Left renal pelvis (tissue), 4 donors: Measurements from ENCODE around the gene RNF223. TPM values are rescaled to one million over a fixed set of nuclear protein-coding genes. Genes with fewer than 3 reads are reported as not detected.
"Not testable (repeated sequence)": the region's sequence is repeated elsewhere in the genome, so short reads cannot be mapped to it uniquely, and the experiment has no call there.

Source experiments
- DNase-seq, 4 donors: peaks; one replicate each; pipeline ENCODE4 v3.0.0-alpha.2; 2013; ENCODE audit warnings: low read depth in 4 of 4, low spot score in 3 of 4
- polyA plus RNA-seq, 4 donors: library from polyadenylated mRNA; unstranded; fragments of 120-200 nt; gene quantifications; one replicate each; pipeline ENCODE4 v1.2.1, GENCODE V29; 2013; ENCODE audit not compliant: insufficient read length in 4 of 4

Gene RNF223
- polyA plus RNA-seq, 4 donors, result 0.23 to 0.85 (median 0.70) TPM; not detected in 1

DNA sequence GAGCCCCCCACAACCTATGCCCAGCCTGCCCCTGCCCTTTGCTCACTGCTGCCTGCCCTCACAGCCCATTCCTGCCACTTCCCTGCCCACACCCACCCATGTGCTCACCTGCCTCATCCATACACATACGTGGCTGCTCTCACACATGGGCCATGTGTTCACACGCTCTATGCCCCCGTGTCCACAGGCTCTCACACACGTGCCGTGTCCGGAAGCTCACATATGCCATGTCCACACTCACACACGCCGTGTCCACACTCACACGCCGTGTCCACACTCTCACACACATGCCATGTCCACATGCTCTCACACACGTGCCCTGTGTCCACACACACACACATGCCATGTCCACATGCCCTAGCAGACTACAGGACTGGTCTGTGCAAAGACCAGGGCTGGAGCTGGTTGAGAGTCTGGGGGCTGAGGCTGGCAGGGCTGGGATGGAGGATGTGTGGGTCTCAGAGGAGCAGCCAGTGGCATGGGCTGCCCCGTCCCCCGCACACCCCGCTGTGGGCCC is 583 bp upstream of the RNF223 start:
- no peak for DNase-seq

DNA sequence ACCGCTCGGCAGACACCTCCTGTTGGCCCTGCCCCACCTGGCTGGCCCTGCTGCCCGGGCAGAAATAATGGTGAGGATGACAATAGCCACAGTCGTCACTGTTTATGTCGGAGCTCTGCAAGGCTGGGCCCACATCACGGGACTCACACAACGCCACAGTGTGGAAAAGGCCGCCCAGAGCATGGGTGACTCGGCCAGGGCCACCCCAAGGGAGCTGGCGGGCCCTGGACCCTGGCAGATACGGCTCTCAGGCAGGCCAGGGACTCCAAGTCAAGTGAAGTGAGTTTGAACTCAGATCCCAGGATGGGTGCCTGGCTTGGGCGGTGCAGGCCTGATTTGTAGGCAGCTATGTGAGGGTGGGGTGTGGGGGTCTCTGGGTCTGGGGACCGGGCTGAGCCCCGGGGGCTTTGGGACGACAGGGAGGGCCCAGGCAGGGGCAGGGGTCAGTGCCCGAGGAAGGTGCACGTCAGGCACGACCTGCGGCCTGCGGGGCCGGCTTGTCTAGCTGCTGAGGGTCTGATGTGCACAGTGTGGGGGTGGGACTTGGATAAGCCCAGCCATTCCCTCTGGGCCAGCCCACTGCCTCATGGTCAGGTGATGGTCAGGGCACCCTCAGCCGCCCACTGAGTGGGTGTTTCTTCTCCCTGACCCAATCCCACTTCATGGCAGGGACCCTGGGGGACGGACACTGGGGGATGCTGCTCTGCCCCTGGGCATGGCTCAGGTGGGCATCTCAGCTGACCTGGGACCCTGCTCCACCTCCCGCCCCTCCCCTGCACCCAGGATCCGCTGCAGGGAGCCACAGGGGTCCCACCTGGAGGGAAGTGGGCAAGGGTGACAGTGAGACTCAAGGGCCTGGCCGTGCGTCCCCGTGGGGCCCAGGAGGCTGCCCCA is 1.0 kb downstream of the RNF223 start:
- no peak for DNase-seq

DNA sequence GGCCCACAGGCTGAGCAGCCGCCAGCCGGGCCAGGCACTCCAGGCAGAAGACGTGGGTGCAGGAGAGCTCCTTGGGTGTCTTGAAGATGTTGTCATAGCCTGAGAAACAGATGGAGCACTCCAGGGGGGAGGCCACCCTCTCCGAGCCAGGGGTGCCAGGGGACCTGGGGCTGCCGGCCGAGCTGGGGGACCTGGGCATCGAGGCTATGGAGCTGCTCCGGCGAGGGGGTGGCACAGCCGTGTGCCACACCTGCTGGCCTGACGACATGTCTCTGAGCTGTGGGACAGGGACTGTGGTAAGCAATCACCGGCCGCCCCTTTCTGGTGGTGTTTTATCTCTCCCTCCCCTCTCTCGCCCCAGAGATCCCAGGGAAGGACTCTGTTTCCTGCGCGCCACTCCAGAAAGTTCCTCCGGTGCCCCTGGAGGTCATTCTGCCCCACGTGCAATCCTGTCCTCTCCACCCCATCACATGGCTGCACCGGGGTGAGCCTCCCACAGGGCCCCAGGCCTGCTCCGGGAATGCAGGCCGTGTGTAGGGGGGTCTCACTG is 1.7 kb downstream of the RNF223 start:
- DNase-seq, result no peak

DNA sequence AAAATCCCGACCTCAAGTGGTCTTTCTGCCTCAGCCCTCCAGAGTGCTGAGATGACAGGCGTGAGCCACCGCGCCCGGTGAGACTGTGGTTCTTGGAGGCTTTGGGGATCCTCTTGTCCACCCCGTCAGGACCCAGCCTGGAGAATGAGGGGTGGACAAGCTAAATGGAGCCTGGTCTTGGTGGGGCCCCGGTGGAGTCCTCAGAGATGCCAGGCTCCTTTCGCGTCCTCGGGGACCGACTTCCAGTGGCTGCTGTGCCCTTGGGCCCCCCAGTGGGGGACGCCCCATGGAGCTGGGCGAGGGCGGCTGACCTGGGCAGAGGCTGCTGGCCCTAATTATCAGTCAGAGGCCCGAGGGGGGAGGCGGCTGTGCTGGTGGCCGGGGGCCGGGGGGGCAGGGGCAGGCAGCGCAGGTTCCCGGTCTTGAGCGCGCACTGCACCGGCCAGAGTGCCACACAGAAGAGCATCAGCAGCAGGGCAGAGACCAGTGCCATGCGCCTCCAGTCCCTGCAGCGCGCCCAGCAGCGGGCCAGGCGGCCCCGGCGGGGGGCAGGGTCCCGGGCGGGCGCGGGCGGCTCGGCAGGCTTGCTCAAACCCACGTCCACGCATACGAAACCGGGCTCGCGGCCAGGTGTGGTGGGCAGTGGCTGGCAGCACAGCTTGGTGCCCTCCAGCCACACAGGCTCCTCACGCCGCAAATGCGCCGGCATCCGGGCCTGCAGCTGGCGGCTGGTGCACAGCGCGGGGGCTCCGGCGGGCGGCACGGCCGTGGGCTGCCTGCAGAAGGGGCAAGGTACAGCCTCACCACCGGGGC is 2.4 kb downstream of the RNF223 start:
- DNase-seq, result no peak

DNA sequence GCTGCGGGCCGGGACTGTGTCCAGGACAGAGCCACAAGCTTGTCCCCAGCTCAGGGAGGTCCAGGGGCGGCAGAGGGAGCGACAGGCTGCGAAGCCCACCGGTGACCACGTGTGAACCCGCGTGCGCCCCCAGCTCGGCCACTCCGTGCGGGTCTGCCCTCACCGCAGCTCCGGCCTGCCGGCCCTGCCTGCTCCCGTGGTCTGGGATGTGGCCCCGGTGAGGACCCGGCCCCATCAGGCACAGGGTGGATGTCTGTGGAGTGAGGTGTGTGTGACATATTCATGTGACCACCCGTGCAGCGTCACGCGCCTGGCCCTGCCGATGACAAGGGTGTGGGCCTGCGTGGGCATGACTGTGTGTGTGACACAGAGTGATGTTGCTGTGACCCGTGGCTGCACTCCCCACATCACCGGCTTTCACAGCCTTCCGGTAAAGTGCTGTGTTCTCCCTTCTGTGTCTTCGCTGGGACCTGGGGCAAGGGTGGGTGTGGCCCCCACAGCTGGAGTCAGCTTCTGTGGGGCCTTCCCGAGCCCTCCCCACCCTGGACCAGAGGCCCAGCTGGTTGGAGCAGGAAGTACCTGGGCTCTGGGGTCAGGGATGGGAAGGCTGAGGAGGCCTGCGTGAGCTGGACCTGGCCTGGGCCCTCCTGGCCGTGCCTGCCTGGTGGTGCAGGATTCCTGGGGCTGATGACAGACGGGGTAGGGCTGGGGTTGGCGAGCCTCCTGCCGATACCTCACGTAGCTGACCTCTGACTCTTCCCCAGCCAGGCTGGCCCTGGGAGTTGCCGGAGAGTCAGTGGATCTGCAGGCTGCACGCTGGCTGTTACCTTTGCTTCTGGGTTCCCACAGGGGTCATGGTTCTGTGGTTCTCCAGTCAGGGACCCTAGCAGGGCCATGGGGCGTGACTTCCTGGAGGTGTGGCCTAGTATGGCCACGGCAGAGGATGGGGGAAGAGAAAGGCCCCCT is 4.1 kb downstream of the RNF223 start:
- no peak for DNase-seq

DNA sequence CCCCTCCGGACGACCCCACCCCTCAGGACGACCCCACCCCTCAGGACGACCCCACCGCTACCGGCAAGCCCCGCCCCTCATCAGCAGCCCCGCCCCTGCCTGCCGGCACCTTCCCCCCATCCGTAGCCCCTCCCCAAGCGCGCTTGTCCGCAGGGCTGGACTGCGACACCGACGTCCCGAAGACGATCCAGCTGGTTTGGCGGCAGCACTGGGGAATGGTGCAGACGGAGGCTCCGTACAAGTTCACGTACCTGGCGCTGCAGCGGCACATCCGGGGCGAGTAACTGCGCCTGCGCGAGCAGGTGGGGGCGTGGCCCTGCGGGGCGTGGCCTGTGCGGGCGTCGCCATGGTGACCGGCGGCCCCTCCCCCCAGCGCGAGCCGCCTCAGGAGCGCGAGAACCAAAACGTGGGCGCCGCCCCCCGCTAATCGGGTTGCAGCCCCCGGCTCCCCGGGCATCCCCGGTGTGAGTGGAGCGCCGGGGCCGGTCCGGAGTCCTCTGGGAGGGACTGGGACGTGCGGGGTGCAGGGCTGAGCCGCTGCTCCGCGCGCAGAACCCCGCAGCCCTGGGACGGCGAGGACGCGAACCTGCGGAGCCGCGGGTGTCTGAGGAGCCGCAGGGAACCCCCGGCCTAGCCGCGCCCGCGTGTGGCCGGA is 4.9 kb downstream of the RNF223 start:
- DNase-seq, result no peak

DNA sequence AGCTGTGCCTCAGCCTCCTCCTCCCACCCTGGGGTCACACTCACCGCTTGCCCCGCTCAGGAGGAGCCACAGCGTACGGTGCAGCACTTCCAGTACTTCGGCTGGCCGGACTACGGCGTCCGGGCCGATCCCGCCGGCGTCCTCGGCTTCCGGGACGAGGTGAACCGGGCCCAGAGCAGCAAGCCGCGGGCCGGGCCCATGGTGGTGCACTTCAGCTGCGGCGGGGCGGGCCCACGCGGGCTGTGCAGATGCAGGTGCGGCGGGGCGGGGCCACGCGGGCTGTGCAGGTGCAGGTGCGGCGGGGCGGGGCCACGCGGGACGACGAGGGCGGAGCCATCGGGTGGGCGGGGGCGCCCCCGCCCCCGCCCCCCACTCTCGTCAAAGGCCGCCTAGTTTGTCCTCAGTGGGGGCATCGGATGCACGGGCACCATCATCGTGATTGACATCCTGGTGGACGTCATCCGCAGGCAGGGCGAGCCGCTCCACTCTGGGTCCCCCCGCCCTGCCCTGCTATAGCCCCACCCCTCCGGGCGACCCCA is 5.5 kb downstream of the RNF223 start:
- DNase-seq, result no peak

DNA sequence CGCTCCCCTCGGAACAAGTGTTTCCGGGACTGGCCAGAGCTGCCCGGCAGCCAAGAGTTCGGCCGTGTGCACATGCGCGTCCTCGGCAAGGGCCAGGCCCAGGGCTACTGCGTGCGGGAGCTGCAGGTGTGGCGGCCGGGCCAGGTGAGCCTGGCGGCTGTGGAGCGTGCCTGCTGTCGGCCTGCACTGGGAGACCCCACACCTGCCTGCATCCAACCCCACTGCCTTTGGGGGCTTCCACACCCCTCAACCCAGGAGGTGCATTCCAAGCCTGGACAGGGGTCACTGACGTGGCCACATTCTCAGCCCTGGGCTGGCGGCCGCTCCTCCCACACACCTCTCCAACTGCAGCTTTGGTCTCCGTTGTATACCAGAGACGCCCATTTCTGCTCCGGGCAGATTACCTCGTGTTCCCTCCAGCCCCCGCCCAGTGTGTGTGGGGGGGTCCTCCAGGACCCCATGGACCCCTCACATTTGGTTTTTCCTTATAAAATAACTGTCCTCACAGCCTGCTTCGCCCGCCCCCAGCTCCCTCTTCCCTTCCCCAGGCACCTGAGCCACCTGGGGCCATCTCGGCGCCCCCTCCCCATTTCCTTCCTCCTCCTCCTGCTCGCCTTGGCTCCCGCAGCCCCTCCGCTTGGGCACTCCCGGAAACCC is 6.1 kb downstream of the RNF223 start:
- DNase-seq, result no peak

DNA sequence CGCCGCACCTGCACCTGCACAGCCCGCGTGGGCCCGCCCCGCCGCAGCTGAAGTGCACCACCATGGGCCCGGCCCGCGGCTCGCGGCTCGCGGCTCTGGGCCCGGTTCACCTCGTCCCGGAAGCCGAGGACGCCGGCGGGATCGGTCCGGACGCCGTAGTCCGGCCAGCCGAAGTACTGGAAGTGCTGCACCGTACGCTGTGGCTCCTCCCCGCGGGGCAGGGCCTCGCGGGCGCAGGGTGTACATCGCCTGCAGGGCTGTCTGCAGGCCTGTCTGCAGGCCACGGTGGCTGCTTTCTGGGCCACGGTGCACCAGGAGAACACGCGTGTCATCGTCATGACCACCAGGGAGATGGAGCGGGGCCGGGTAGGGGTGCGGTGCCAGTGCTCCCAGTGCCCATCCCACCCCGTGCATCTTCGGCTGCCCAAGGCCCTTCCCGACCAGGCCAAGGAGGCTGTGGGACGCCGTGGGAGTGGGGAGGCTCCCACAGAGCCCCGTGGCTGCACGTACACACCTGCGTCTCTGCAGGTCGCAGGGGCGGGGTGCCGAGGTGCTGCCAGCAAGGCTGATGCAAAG is 6.7 kb downstream of the RNF223 start:
- no peak for DNase-seq

DNA sequence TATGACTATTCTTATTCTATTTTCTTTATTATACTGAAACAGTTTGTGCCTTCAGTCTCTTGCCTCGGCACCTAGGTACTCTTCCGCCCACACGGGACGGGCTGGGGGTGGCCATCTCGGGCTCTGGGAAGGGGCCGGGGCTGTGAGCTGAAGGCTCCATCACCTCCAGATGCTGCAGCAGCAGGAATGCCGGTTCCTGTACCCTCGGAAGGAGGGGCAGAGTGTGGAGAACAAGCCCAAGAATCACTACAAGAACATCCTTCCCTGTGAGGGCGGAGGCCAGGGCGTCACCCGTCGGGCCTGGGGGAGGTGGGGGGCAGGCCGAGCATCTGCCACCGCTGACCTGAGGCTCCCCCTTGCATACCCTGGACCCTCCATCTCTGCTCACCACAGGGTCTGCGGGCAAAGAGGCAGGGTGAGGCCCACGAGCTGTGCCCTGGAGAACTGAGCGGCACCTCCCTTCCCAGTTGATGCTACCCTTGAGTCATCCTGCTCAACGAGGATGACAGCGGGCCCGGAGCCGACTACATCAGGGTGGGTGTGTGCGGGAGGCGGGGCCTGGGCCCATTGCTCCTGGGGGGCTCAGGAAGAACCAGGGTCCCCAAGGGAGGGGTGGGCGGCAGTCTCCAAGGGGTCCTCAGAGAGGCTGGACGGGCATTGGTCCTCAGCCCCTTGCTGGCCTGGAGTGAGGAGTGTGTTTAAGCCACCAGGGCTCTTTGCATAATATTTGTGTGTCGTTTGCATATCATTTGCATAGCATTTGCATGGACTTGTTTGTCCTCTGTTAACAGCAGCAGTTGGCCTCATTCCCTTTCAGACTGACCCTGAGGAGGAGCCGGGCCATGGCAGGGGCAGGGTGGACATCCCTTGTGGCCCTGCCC is 7.5 kb downstream of the RNF223 start:
- no peak for DNase-seq

DNA sequence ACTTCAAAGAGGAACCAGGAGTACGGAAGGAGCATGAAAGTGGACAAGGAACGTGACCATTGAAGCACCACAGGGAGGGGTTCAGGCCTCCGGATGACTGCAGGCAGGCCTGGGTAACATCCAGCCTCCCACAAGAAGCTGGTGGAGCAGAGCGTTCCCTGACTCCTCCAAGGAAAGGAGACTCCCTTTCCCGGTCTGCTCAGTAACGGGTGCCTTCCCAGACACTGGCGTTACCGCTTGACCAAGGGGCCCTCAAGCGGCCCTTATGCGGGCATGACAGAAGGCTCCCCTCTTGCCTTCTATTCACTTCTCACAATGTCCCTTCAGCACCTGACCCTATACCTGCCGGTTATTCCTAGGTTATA is 8.2 kb downstream of the RNF223 start:
- not testable (repeated sequence) for DNase-seq

DNA sequence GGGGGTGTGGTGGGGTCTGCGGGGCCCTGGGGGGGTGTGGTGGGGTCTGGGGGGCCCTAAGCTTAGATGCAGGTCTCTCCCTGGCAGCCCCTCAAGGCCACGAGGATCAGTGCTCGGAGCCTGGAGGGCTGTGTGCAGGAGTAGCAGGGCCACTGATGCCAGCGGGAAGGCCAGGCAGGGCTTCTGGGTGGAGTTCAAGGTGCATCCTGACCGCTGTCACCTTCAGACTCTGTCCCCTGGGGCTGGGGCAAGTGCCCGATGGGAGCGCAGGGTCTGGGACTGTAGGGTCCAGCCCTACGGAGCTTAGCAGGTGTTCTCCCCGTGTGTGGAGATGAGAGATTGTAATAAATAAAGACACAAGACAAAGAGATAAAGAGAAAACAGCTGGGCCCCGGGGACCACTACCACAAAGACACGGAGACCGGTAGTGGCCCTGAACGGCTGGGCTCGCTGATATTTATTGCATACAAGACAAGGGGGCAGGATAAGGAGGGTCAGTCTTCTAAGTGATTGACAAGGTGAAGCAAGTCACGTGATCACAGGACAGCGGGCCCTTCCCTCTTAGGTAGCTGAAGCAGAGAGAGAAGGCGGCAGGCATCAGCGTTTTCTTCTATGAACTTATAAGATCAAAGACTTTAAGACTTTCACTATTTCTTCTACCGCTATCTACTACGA is 8.7 kb downstream of the RNF223 start:
- no peak for DNase-seq

DNA sequence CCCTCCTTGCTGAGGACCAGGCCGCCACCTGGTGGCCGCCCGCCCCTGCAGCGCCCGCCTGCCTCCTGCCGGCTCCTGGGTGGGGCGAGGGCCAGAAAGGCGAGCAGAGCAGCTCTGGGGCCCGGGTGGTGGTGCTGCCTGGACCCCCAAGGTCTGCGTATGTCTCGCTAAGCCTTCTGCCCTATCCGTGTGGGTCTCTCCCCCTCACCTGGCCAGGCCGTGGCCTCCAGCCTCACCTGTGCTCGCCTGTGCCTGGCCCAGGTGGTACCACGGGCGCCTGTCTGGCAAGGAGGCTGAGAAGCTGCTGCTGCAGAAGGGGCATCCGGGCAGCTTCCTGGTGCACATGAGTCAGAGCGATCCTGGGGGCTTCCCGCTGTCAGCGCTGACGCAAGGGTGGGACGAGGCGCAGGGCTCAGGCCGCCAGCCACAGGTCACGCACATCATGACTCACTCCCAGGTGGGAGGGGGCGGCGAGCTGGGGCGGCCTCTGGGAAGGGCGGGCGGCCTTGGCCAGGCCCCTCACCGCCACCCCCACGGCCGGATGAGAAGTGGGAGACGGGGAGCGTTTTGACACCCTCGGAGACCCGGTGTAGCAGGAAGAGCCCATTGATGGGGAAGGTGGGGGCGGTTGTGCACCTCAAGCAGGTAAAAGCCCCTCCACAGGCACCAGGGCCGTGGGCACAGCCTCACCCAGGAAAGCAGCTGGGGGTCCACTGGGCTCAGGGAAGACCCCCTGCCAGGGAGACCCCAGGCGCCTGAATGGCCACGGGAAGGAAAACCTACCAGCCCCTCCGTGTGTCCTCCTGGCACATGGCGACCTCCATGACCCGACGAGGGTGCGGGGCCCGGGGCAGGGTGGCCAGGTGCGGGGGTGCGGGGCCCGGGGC is 9.9 kb downstream of the RNF223 start:
- DNase-seq, result no peak

DNA sequence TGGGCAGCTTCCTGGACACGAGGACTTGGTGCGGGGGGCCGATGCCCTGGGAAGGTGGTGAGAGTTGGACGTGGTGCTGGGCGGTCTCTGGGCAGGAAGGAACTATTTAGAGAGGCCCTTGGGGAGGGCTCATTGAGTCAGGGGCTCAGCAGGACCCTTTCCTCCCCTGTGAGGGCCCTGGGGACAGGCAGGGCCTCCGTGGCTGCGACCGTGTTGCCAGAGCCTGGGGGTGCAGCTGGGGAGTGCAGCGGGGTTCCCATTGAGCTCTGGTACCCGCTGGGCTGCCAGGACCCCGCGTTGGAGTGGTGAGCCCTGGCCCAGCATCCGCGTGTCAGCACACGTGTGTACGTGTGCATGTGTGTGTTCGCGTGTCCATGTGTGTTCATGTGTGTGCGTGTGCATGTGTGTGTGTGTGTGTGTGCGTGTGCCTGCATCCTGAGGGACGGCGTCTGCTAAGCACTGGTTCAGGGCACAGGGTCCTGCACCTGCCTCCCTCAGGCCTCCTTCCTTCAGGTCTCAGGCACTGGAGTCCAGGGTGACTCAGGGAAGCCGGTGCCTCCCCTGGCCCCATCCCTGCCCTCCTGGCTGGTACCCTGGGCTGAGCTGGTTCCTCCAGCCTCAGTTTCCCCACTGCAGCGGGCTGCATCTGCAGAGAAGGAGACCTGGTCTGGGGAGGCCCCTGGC is 10.7 kb downstream of the RNF223 start:
- DNase-seq, result no peak
